GM12873 (cell line): ENCODE measurements around the gene PTPRJ.

ENCODE experiments used
- CTCF ChIP-seq: IDR thresholded peaks from 2 replicates; pipeline ENCODE4 v1.5.1; 2012; ENCODE audit warnings: low read depth, mild to moderate bottlenecking, moderate library complexity, low read length, control low read depth; ENCODE audit not compliant: insufficient read depth; ENCODE audit errors: missing control alignments

PTPRJ gene

GRCh38 chr11:48093323-48093722, 113.0 kb downstream of the PTPRJ start:
- TF ChIP-seq CTCF: no peak

- TF ChIP-seq CTCF: no peak
Observed at GRCh38 chr11:48093795-48094642, 113.7 kb downstream of the PTPRJ start.

- no peak for TF ChIP-seq CTCF
Observed at GRCh38 chr11:48094643-48095339, 114.4 kb downstream of the PTPRJ start.

- TF ChIP-seq CTCF: no peak
Observed at GRCh38 chr11:48095779-48096470, 115.6 kb downstream of the PTPRJ start.

- no peak for TF ChIP-seq CTCF
Observed at GRCh38 chr11:48096588-48097525, 116.5 kb downstream of the PTPRJ start.

GRCh38 chr11:48098024-48098423, 117.7 kb downstream of the PTPRJ start:
- TF ChIP-seq CTCF: no peak
